Stimulated activated CD8-positive, alpha-beta memory T cell treated with anti-CD3 and anti-CD28 coated beads, Interleukin-12 subunit alpha, Interleukin-12 subunit beta, amount 100 ng/mL, for 1 hour (primary cell): ENCODE measurements around the gene C10orf62.
"Not testable (repeated sequence)": the region's sequence is repeated elsewhere in the genome, so short reads cannot be mapped to it uniquely, and the experiment has no call there.

Experiments
- DNase-seq: peaks from one replicate; pipeline ENCODE4 v3.0.0-alpha.2; 2020; ENCODE audit warnings: low read depth

Gene C10orf62

GRCh38 chr10:97564776-97565175 lies 24.7 kb upstream of the C10orf62 start:
- no peak for DNase-seq

GRCh38 chr10:97566336-97566996 lies 23.1 kb upstream of the C10orf62 start:
- no peak for DNase-seq

- no peak for DNase-seq
Observed at GRCh38 chr10:97567891-97568290, 21.6 kb upstream of the C10orf62 start.

- no peak for DNase-seq
Observed at GRCh38 chr10:97570146-97570788, 19.3 kb upstream of the C10orf62 start.

GRCh38 chr10:97570789-97571471 lies 18.6 kb upstream of the C10orf62 start:
- DNase-seq, result no peak

GRCh38 chr10:97571622-97572021 lies 17.9 kb upstream of the C10orf62 start:
- no peak for DNase-seq

- peak; percentile 18 for DNase-seq
Observed at GRCh38 chr10:97572214-97572989, 17.1 kb upstream of the C10orf62 start, which contains the start of gene ANKRD2. ANKRD2 (plus strand) TSS chr10:97572779; CDS start chr10:97572789, 10 bp downstream.

GRCh38 chr10:97573021-97573420 lies 16.5 kb upstream of the C10orf62 start:
- no peak for DNase-seq

GRCh38 chr10:97573672-97574071 lies 15.8 kb upstream of the C10orf62 start:
- DNase-seq, result no peak

- DNase-seq, result no peak
Observed at GRCh38 chr10:97574374-97575126, 15.0 kb upstream of the C10orf62 start.

- DNase-seq, result no peak
Observed at GRCh38 chr10:97575127-97575668, 14.3 kb upstream of the C10orf62 start.

GRCh38 chr10:97576487-97576886 lies 13.0 kb upstream of the C10orf62 start:
- DNase-seq, result not testable (repeated sequence)

GRCh38 chr10:97577701-97578100 lies 11.8 kb upstream of the C10orf62 start:
- no peak for DNase-seq

- no peak for DNase-seq
Observed at GRCh38 chr10:97578171-97578844, 11.2 kb upstream of the C10orf62 start.

- no peak for DNase-seq
Observed at GRCh38 chr10:97580421-97581367, 8.8 kb upstream of the C10orf62 start.

GRCh38 chr10:97582169-97582568 lies 7.4 kb upstream of the C10orf62 start:
- DNase-seq, result no peak

- no peak for DNase-seq
Observed at GRCh38 chr10:97583476-97583875, 6.0 kb upstream of the C10orf62 start.

- no peak for DNase-seq
Observed at GRCh38 chr10:97584060-97584797, 5.3 kb upstream of the C10orf62 start, which contains the start of gene HOGA1. HOGA1 (plus strand) TSS chr10:97584389; CDS start chr10:97584704, 315 bp downstream.
